ENCODE results near the gene PLEKHA3.

The PLEKHA3 gene

DNA sequence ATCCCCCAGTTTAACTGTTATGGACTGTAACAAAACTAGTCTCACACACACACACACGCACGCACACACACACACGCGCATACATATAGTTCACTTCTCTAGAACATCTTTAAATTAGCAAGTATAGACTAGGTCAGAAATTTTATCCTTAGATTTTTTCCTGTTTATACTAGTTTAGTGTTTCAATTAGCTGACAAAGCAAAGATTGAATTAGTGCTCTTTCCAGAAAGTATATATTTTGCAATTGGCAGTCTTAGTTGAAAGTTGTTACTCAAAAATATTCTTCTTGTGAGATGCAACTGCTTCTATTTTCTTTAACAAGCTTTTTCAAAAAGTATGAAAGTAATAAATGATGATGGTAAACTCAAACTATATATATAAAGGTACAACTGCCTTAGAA is 22.5 kb downstream of the PLEKHA3 start:
- H4K20me1 ChIP-seq (ENCODE audit: insufficient read depth, low read length, poor library complexity, severe bottlenecking), result no peaks in the 10 kb centered on the region
- H3K9me2 ChIP-seq (replicated peaks; ENCODE audit: low read depth, low read length), result no peaks in the 10 kb centered on the region
- no peaks in the 10 kb centered on the region for H3K27me3 ChIP-seq (ENCODE audit: insufficient read depth, low read length, poor library complexity, severe bottlenecking)
- TF ChIP-seq, protein P1, sequence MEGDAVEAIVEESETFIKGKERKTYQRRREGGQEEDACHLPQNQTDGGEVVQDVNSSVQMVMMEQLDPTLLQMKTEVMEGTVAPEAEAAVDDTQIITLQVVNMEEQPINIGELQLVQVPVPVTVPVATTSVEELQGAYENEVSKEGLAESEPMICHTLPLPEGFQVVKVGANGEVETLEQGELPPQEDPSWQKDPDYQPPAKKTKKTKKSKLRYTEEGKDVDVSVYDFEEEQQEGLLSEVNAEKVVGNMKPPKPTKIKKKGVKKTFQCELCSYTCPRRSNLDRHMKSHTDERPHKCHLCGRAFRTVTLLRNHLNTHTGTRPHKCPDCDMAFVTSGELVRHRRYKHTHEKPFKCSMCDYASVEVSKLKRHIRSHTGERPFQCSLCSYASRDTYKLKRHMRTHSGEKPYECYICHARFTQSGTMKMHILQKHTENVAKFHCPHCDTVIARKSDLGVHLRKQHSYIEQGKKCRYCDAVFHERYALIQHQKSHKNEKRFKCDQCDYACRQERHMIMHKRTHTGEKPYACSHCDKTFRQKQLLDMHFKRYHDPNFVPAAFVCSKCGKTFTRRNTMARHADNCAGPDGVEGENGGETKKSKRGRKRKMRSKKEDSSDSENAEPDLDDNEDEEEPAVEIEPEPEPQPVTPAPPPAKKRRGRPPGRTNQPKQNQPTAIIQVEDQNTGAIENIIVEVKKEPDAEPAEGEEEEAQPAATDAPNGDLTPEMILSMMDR (conservative IDR thresholded peaks at IDR 0.05; ENCODE audit: low read length), result no peak
- TF ChIP-seq EZH2phosphoT487 (IDR thresholded peaks at IDR 0.05; ENCODE audit: borderline replicate concordance), result no peak
- H3K9ac ChIP-seq (ENCODE audit: low read depth, low read length, poor library complexity, severe bottlenecking), result no peak overlapping the region
- peaks cover 5% of the 10 kb centered on the region for H3K4me1 ChIP-seq (ENCODE audit: insufficient read depth, low read length, poor library complexity, severe bottlenecking)
- H3F3A ChIP-seq (ENCODE audit: low read depth), result no peaks in the 10 kb centered on the region
- H2AFZ ChIP-seq (ENCODE audit: low read length), result no peak overlapping the region
- H3K79me2 ChIP-seq (ENCODE audit: insufficient read depth, low read length), result no peaks in the 10 kb centered on the region
- H3K4me2 ChIP-seq (ENCODE audit: low read depth, low read length, poor library complexity, severe bottlenecking), result no peak overlapping the region
- H3K36me3 ChIP-seq (ENCODE audit: insufficient read depth, low read length), result peaks cover 68% of the 10 kb centered on the region
- no peaks in the 10 kb centered on the region for H3K9me3 ChIP-seq (ENCODE audit: insufficient read depth, low read depth, low read length)
- no peak overlapping the region for H3K4me3 ChIP-seq (ENCODE audit: low read length, poor library complexity, severe bottlenecking)

DNA sequence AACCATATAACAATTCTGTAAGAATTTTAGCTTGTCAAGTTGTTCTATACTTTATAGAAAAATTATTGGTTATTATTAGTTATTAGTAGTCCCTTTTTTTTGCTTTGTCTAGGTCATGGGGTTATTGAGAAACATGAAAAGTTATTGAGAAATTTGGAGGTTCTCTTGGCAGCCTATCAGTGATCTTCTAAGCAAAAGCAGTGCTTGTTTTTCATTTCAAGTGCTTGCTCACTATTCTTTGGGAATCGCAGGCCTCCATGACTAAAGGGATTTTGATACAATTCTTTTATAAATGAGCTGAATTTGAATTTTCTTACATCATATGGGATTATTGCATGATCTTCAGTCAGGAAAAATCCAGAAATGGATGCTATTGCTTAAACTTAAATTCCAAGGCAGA is 25.8 kb downstream of the PLEKHA3 start:
- Histone ChIP-seq H3K27me3 (ENCODE audit: insufficient read depth, low read length, poor library complexity, severe bottlenecking) (no peaks in the 10 kb centered on the region), H3K79me2 (ENCODE audit: insufficient read depth, low read length) (no peaks in the 10 kb centered on the region), H3K9me2 (replicated peaks; ENCODE audit: low read depth, low read length) (no peaks in the 10 kb centered on the region), H2AFZ (ENCODE audit: low read length) (no peak overlapping the region), H3K36me3 (ENCODE audit: insufficient read depth, low read length) (peaks cover 49% of the 10 kb centered on the region), H3K9ac (ENCODE audit: low read depth, low read length, poor library complexity, severe bottlenecking) (no peak overlapping the region), H3K4me2 (ENCODE audit: low read depth, low read length, poor library complexity, severe bottlenecking) (no peak overlapping the region), H3K9me3 (ENCODE audit: insufficient read depth, low read depth, low read length) (no peaks in the 10 kb centered on the region), H3F3A (ENCODE audit: low read depth) (no peaks in the 10 kb centered on the region), H3K4me3 (ENCODE audit: low read length, poor library complexity, severe bottlenecking) (no peak overlapping the region), H4K20me1 (ENCODE audit: insufficient read depth, low read length, poor library complexity, severe bottlenecking) (no peaks in the 10 kb centered on the region), H3K4me1 (ENCODE audit: insufficient read depth, low read length, poor library complexity, severe bottlenecking) (no peaks in the 10 kb centered on the region)
- TF ChIP-seq, protein P1 (conservative IDR thresholded peaks at IDR 0.05; ENCODE audit: low read length), result no peak
- no peak for TF ChIP-seq EZH2phosphoT487 (IDR thresholded peaks at IDR 0.05; ENCODE audit: borderline replicate concordance)

DNA sequence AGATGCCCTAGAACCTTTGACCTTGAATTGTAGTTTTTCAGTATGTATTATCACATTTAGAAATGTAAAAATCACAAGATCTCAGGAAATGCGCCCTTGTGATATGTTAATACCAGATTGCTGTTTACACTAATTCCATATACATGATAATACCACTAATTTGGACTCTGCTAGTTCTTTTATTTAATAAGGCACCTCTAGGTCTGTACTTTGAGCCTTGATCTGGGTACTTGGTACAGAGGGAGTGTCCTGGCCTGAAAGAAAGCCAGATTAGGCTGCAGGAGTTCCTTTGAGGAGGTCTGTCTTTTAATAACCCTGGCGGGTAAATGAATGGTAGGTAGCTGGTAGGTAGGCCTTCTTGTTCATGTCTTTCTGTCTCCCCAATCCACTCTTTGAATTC is 26.3 kb downstream of the PLEKHA3 start:
- no peak overlapping the region for H3K4me2 ChIP-seq (ENCODE audit: low read depth, low read length, poor library complexity, severe bottlenecking)
- H3K9ac ChIP-seq (ENCODE audit: low read depth, low read length, poor library complexity, severe bottlenecking), result no peak overlapping the region
- no peaks in the 10 kb centered on the region for H4K20me1 ChIP-seq (ENCODE audit: insufficient read depth, low read length, poor library complexity, severe bottlenecking)
- no peaks in the 10 kb centered on the region for H3K79me2 ChIP-seq (ENCODE audit: insufficient read depth, low read length)
- peaks cover 45% of the 10 kb centered on the region for H3K36me3 ChIP-seq (ENCODE audit: insufficient read depth, low read length)
- no peak overlapping the region for H2AFZ ChIP-seq (ENCODE audit: low read length)
- H3K4me3 ChIP-seq (ENCODE audit: low read length, poor library complexity, severe bottlenecking), result no peak overlapping the region
- no peaks in the 10 kb centered on the region for H3K27me3 ChIP-seq (ENCODE audit: insufficient read depth, low read length, poor library complexity, severe bottlenecking)
- H3K4me1 ChIP-seq (ENCODE audit: insufficient read depth, low read length, poor library complexity, severe bottlenecking), result no peaks in the 10 kb centered on the region
- no peaks in the 10 kb centered on the region for H3F3A ChIP-seq (ENCODE audit: low read depth)
- TF ChIP-seq EZH2phosphoT487 (IDR thresholded peaks at IDR 0.05; ENCODE audit: borderline replicate concordance), result no peak
- TF ChIP-seq, protein P1 (conservative IDR thresholded peaks at IDR 0.05; ENCODE audit: low read length), result no peak
- H3K9me3 ChIP-seq (ENCODE audit: insufficient read depth, low read depth, low read length), result no peaks in the 10 kb centered on the region
- no peaks in the 10 kb centered on the region for H3K9me2 ChIP-seq (replicated peaks; ENCODE audit: low read depth, low read length)
